ENCODE results near the gene ZNF620.

- no peak for TF ChIP-seq CTCF (IDR thresholded peaks at IDR 0.05)
- no peak for TF ChIP-seq EP300 (IDR thresholded peaks at IDR 0.05; ENCODE audit: low read depth)
- TF ChIP-seq POLR2AphosphoS5 (IDR thresholded peaks at IDR 0.05) = no peak
Measured at GRCh38 chr3:40550167-40550566, 44.3 kb downstream of the ZNF620 start.
